H9 (cell line): ENCODE results near the gene NDUFS6. TPM values are rescaled to one million over a fixed set of nuclear protein-coding genes. Genes with fewer than 3 reads are reported as not detected.

Experiments
- DNase-seq: peaks from one replicate; pipeline ENCODE4 v3.0.0-alpha.2; 2017
- H2AFZ ChIP-seq: one replicate; pipeline ENCODE4 v1.6.1; 2013; ENCODE audit warnings: mild to moderate bottlenecking, low read length, control low read depth, moderate library complexity
- H2AK5ac ChIP-seq: 2 replicates; pipeline ENCODE4 v1.6.1; 2013; ENCODE audit warnings: low read length, control low read depth, mixed read lengths; ENCODE audit not compliant: insufficient read length
- H2BK120ac ChIP-seq: one replicate; pipeline ENCODE4 v1.6.1; 2013; ENCODE audit warnings: low read depth, mild to moderate bottlenecking, low read length, control low read depth, inconsistent platforms; ENCODE audit not compliant: poor library complexity, severe bottlenecking
- H2BK12ac ChIP-seq: 2 replicates; pipeline ENCODE4 v1.6.1; 2013; ENCODE audit warnings: low read length, control low read depth, mixed read lengths, low read depth; ENCODE audit not compliant: insufficient read length
- H2BK15ac ChIP-seq: 2 replicates; pipeline ENCODE4 v1.6.1; 2013; ENCODE audit warnings: low read depth, low read length, control low read depth
- H2BK20ac ChIP-seq: one replicate; pipeline ENCODE4 v1.6.1; 2013; ENCODE audit warnings: low read depth, mild to moderate bottlenecking, low read length, control low read depth, inconsistent platforms; ENCODE audit not compliant: poor library complexity, severe bottlenecking
- H2BK5ac ChIP-seq: 2 replicates; pipeline ENCODE4 v1.6.1; 2013; ENCODE audit warnings: low read length, control low read depth, mixed read lengths; ENCODE audit not compliant: insufficient read length
- H3K14ac ChIP-seq: 2 replicates; pipeline ENCODE4 v1.6.1; 2013; ENCODE audit warnings: low read length, control low read depth; ENCODE audit not compliant: insufficient read depth
- H3K18ac ChIP-seq: 2 replicates; pipeline ENCODE4 v1.6.1; 2013; ENCODE audit warnings: low read depth, mild to moderate bottlenecking, mixed read lengths, low read length, control low read depth; ENCODE audit not compliant: insufficient read length
- H3K23ac ChIP-seq: 2 replicates; pipeline ENCODE4 v1.6.1; 2013; ENCODE audit warnings: low read length, control low read depth, mixed read lengths, low read depth; ENCODE audit not compliant: insufficient read length
- H3K23me2 ChIP-seq: 2 replicates; pipeline ENCODE4 v1.6.1; 2013; ENCODE audit warnings: low read depth, mild to moderate bottlenecking, mixed read lengths, low read length, control low read depth; ENCODE audit not compliant: insufficient read length, poor library complexity, severe bottlenecking
- H3K27ac ChIP-seq: 2 replicates; pipeline ENCODE4 v1.5.1; 2013; ENCODE audit warnings: low read length, control low read depth, mixed read lengths, low read depth; ENCODE audit not compliant: insufficient read length
- H3K27me3 ChIP-seq: 2 replicates; pipeline ENCODE4 v1.6.1; 2013; ENCODE audit warnings: low read length, control low read depth, inconsistent platforms; ENCODE audit not compliant: insufficient read depth
- H3K4ac ChIP-seq: 2 replicates; pipeline ENCODE4 v1.6.1; 2013; ENCODE audit warnings: low read depth, mild to moderate bottlenecking, control low read depth, inconsistent platforms, low read length, moderate library complexity
- H3K4me1 ChIP-seq: 2 replicates; pipeline ENCODE4 v1.6.1; 2013; ENCODE audit warnings: low read length, control low read depth, inconsistent platforms; ENCODE audit not compliant: insufficient read depth
- H3K4me2 ChIP-seq: 2 replicates; pipeline ENCODE4 v1.6.1; 2013; ENCODE audit warnings: low read length, control low read depth, mixed read lengths; ENCODE audit not compliant: insufficient read length, insufficient read depth
- H3K56ac ChIP-seq: 2 replicates; pipeline ENCODE4 v1.6.1; 2013; ENCODE audit warnings: low read depth, mild to moderate bottlenecking, mixed read lengths, low read length, control low read depth; ENCODE audit not compliant: insufficient read length
- H3K79me1 ChIP-seq: 2 replicates; pipeline ENCODE4 v1.6.1; 2013; ENCODE audit warnings: low read depth, mild to moderate bottlenecking, moderate library complexity, low read length, control low read depth, inconsistent platforms; ENCODE audit not compliant: insufficient read depth, poor library complexity, severe bottlenecking
- H3K79me2 ChIP-seq: 2 replicates; pipeline ENCODE4 v1.6.1; 2013; ENCODE audit warnings: low read length, control low read depth, inconsistent platforms; ENCODE audit not compliant: insufficient read depth
- H3K9ac ChIP-seq: 2 replicates; pipeline ENCODE4 v1.6.1; 2013; ENCODE audit warnings: low read length, control low read depth, mixed read lengths; ENCODE audit not compliant: insufficient read length; ENCODE audit errors: extremely low read depth
- H3K9me3 ChIP-seq: one replicate; pipeline ENCODE4 v1.6.1; 2013; ENCODE audit warnings: low read depth, low read length, inconsistent platforms; ENCODE audit not compliant: control insufficient read depth
- H3T11ph ChIP-seq: one replicate; pipeline ENCODE4 v1.6.1; 2013; ENCODE audit warnings: mild to moderate bottlenecking, low read length, control low read depth, inconsistent platforms
- H4K20me1 ChIP-seq: one replicate; pipeline ENCODE4 v1.6.1; 2013; ENCODE audit not compliant: control insufficient read depth, insufficient read length, insufficient read depth
- H4K5ac ChIP-seq: 2 replicates; pipeline ENCODE4 v1.6.1; 2013; ENCODE audit warnings: low read depth, mild to moderate bottlenecking, mixed read lengths, low read length, control low read depth; ENCODE audit not compliant: insufficient read length
- H4K8ac ChIP-seq: replicated peaks from 2 replicates; pipeline ENCODE4 v1.6.1; 2013; ENCODE audit warnings: low read length, control low read depth, mixed read lengths, low read depth; ENCODE audit not compliant: insufficient read length
- H4K91ac ChIP-seq: 2 replicates; pipeline ENCODE4 v1.6.1; 2013; ENCODE audit warnings: low read depth, mild to moderate bottlenecking, moderate library complexity, mixed read lengths, low read length, control low read depth; ENCODE audit not compliant: insufficient read length
- H3K27ac Mint-ChIP-seq, 3 experiments: 2 replicates in 2 of 3; 3 replicates in 1 of 3; pipeline ENCODE4 v1.8.0; 2020 to 2021; ENCODE audit warnings: mixed read lengths in 3 of 3, mild to moderate bottlenecking in 1 of 3, moderate library complexity in 1 of 3
- H3K27me3 Mint-ChIP-seq: 2 replicates; pipeline ENCODE4 v1.8.0; 2021; ENCODE audit warnings: low read depth, mild to moderate bottlenecking, moderate library complexity, mixed read lengths
- H3K36me3 Mint-ChIP-seq, 3 experiments: 2 replicates in 2 of 3; 3 replicates in 1 of 3; pipeline ENCODE4 v1.8.0; 2020 to 2021; ENCODE audit warnings: low read depth in 3 of 3, mixed read lengths in 3 of 3; ENCODE audit not compliant: insufficient read depth in 1 of 3
- H3K4me1 Mint-ChIP-seq, 2 experiments: 2 replicates each; pipeline ENCODE4 v1.8.0; 2020; ENCODE audit warnings: mixed read lengths in 2 of 2
- H3K4me3 Mint-ChIP-seq, 2 experiments: 2 replicates in 1 of 2; 3 replicates in 1 of 2; pipeline ENCODE4 v1.8.0; 2020 to 2021; ENCODE audit warnings: mild to moderate bottlenecking in 2 of 2, mixed read lengths in 2 of 2, moderate library complexity in 1 of 2
- H3K9me3 Mint-ChIP-seq, 2 experiments: 2 replicates in 1 of 2; 3 replicates in 1 of 2; pipeline ENCODE4 v1.8.0; 2020; ENCODE audit warnings: mild to moderate bottlenecking in 2 of 2, mixed read lengths in 2 of 2, moderate library complexity in 1 of 2
- CTCF ChIP-seq: fragments of 200-600 bp; sonication (generic); conservative IDR thresholded peaks from 3 replicates; pipeline ENCODE4 v1.8.0; 2021; ENCODE audit warnings: antibody characterized with exemption, mild to moderate bottlenecking
- WGBS: extraction: QIAGEN DNeasy Blood & Tissue Kit; methylation state at CpG from one replicate; pipeline ENCODE4 v1.1.7; 2013; ENCODE audit warnings: missing lambda C conversion rate, low lambda C conversion rate, mixed read lengths; ENCODE audit not compliant: insufficient read length; ENCODE audit errors: extremely low coverage; 5-methylcytosine and 5-hydroxymethylcytosine counted together
- total RNA-seq: library from RNA; stranded (reverse); gene quantifications from 2 replicates; pipeline ENCODE4 v1.2.1, GENCODE V29; 2021

Gene NDUFS6
- total RNA-seq, 1 experiment from 2014 or later, result 62.5 TPM

- no peak overlapping the region for H4K5ac ChIP-seq
- no peak overlapping the region for H2BK120ac ChIP-seq
- no peak overlapping the region for H3K18ac ChIP-seq
- no peak overlapping the region for H3K9ac ChIP-seq
- H3K23me2 ChIP-seq, result no peaks in the 10 kb centered on the region
- H3K79me1 ChIP-seq, result no peaks in the 10 kb centered on the region
- Mint-ChIP-seq H3K27me3 (peaks cover 22% of the 10 kb centered on the region), H3K4me1 (peaks cover 27 to 52% of the 10 kb centered on the region in 2 experiments), H3K27ac (peak overlapping the region in 1 of 3 experiments; percentile 55; a peak in 1 of 7 replicates), H3K9me3 (no peaks in the 10 kb centered on the region; a peak in 1 of 5 replicates), H3K4me3 (no peak overlapping the region), H3K36me3 (peaks cover 0 to 2% (median 0%) of the 10 kb centered on the region in 3 experiments; a peak in 1 of 7 replicates)
- H3K23ac ChIP-seq, result no peak overlapping the region
- H2AFZ ChIP-seq, result no peak overlapping the region
- no peaks in the 10 kb centered on the region for H3K9me3 ChIP-seq
- no peak overlapping the region; the same call in 1 of the 2 replicates for H3K14ac ChIP-seq
- H2BK20ac ChIP-seq, result no peak overlapping the region
- H2BK12ac ChIP-seq, result no peak overlapping the region
- TF ChIP-seq CTCF, result no peak
- WGBS, result no CpG with 5 or more reads among the region's 21 CpGs
- no peak overlapping the region for H3K56ac ChIP-seq
- H2BK5ac ChIP-seq, result no peak overlapping the region
- no peak overlapping the region for H3K4ac ChIP-seq
- no peaks in the 10 kb centered on the region for H3K27me3 ChIP-seq
- no peak overlapping the region for H2BK15ac ChIP-seq
- no peak overlapping the region for H4K91ac ChIP-seq
- H3K4me1 ChIP-seq, result no peaks in the 10 kb centered on the region
- H2AK5ac ChIP-seq, result no peak overlapping the region
- H3K79me2 ChIP-seq, result no peaks in the 10 kb centered on the region
- no peak overlapping the region for H4K8ac ChIP-seq
- no peak overlapping the region for H3K4me2 ChIP-seq
- H4K20me1 ChIP-seq, result no peaks in the 10 kb centered on the region
- no peak overlapping the region for H3T11ph ChIP-seq
- DNase-seq, result no peak
- H3K27ac ChIP-seq, result no peak overlapping the region
Measured at GRCh38 chr5:1834721-1835429, 33.7 kb downstream of the NDUFS6 start.
